ENCODE results near the gene TMEM252.

Gene TMEM252

GRCh38 chr9:68498816-68499215, 41.9 kb downstream of the TMEM252 start:
- DNase-seq (ENCODE audit: low read depth in 3 of 3): no peak

DNA sequence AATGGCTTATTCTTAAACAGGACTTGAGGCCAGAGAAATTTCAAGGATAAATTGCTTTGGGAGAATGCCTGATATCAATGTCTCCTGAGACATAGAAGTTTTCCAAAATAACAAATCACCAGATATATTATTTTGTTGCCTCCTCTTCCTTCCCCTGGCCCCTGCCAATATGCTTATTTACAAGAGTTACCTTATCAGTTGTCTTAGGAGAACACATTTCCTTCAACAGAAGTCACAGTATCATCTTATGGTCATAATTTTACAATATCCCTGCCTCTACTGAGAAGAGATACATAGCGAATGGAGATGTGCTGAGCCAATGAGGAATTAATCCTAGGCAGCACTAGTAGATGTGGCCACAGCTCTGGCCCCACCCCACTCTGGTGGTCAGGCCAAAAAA, 43.1 kb downstream of the TMEM252 start:
- DNase-seq (ENCODE audit: low read depth in 3 of 3): no peak

DNA sequence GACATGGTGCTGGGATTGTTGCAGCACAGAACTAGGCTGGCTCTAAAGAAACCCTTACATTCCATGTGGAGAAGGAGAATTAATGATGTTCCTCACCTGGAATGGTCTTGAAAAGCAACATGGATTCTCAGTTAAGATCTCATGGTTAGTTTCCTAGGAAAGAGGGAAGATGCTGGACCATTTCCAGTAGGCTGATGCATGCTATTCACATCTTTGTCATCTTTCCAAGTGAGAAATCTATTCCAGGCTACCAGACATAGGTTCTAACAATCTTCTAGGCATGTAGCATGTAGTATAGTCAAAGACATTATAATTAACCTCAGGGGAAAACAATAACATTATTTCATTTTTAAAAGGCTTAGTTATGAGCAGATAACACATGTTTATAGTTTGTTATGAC, 44.3 kb downstream of the TMEM252 start:
- DNase-seq (ENCODE audit: low read depth in 3 of 3): no peak

DNA sequence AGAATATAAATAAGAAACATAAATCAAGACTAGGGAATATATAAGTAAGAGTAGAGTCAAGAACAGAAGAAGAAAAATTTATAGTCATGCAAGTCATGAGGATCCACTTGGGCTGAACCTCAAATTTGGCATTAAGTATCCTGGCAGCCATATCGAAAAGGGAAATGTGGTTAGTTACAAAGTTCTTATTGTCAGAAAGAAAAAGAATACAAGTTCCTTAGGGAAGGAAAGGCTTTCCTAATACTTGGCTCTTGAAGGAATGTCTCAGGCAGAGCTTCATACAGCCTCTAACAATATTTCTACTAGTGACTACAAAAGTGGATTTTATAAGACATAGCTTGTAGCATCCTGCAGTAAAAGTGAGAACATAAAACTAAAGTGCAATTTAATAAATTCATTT, 45.4 kb downstream of the TMEM252 start:
- DNase-seq (ENCODE audit: low read depth in 3 of 3): no peak

GRCh38 chr9:68493958-68494577, 46.6 kb downstream of the TMEM252 start:
- DNase-seq (ENCODE audit: low read depth in 3 of 3): no peak

DNA sequence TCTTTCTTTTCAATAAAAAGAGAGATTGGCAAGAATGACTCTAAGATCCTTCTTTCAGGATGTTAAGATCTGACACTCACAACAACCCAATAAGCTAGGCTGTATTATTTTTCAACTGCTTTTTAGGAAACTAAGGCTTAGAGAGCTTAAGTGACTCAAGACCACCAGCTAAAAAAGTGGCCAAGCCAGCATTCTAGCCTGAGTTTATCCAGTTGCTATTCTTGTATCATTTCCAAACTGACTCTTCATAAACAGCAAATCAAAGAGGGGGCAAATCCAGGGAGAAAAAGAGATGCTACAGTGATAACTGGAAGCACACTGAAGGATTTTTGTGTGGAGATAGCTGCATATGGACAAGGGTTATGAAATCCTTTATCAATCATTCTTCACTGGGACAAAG, 47.1 kb downstream of the TMEM252 start:
- no peak for DNase-seq (ENCODE audit: low read depth in 3 of 3)

GRCh38 chr9:68492806-68493205, 47.9 kb downstream of the TMEM252 start:
- DNase-seq (ENCODE audit: low read depth in 3 of 3): no peak

DNA sequence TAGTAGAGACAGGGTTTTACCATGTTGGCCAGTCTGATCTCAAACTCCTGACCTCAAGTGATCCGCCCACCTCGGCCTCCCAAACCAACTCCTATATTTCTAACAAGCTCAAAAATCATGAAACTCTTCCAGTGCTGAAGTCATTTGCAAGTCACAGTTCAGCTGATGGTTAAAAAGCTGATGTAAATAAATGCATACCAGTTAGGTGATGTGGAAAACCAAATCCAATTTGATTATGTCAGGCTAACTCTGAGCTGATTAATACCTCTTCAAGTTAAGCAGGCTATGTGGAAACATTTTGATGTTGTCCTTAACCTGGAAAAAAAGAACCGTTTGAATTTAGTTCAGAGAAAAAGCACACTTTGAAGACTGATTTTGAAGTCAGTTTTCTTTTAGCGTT, 51.0 kb downstream of the TMEM252 start:
- no peak for DNase-seq (ENCODE audit: low read depth in 3 of 3)

DNA sequence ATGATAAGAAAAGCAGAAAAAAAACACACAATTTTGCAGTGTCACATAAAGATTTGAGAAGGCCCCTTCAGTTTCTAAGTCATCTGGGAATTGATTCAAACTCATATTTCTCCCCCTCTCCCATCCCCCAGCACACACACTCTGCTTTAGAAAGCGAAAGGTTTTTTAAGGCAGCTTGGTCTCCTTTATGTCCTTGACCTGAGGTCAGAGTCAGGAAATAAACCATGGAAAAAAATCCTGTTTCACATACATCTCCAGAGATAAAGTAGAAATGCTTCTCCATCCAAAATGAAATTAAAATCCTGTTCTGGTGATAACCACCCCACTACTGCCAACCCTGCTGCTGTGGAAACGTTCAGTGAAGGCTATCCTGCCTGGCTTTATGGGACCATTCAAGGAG, 52.6 kb downstream of the TMEM252 start:
- DNase-seq (ENCODE audit: low read depth in 3 of 3): no peak
